ENCODE measurements around the gene AHSG. TPM values are rescaled to one million over a fixed set of nuclear protein-coding genes. Genes with fewer than 3 reads are reported as not detected.

AHSG gene
- total RNA-seq, 4 donors from 2014 or later: not detected

DNA sequence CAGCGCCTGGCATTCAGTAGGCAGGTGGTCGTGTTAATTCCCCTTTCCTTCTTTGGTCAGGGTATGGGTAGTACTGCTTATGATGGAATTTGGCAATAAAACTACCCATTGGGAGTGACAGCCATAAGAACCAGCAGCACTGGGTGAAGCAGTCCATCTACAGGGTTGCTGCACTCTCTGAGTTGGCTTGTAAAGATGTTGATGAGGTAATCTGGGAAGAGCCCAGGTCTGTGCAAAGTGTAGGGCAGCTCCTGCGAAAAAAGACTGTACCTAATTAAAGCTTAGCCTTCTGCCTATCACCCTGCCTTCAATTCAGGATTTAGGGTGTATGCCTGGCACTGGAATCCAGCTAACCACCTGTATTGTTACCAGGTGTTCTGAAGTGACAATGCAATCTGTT is 22.7 kb downstream of the AHSG start:
- Histone ChIP-seq H3K36me3 (no peaks in the 10 kb centered on the region), H3K9me3 (no peaks in the 10 kb centered on the region), H3K27ac (no peak overlapping the region), H3K27me3 (peaks cover 18% of the 10 kb centered on the region), H3K4me1 (no peaks in the 10 kb centered on the region), H3K4me3 (no peak overlapping the region)
- WGBS, 2 donors (ENCODE audit: low coverage in 1 of 2): 90% methylated on average over 2 to 3 of the region's 3 CpGs
- ATAC-seq: no peak
- no peak for TF ChIP-seq EP300 (IDR thresholded peaks at IDR 0.05)
- no peak for TF ChIP-seq POLR2A (IDR thresholded peaks at IDR 0.05)
- no peak for TF ChIP-seq POLR2AphosphoS5 (IDR thresholded peaks at IDR 0.05)
- TF ChIP-seq, protein P1, sequence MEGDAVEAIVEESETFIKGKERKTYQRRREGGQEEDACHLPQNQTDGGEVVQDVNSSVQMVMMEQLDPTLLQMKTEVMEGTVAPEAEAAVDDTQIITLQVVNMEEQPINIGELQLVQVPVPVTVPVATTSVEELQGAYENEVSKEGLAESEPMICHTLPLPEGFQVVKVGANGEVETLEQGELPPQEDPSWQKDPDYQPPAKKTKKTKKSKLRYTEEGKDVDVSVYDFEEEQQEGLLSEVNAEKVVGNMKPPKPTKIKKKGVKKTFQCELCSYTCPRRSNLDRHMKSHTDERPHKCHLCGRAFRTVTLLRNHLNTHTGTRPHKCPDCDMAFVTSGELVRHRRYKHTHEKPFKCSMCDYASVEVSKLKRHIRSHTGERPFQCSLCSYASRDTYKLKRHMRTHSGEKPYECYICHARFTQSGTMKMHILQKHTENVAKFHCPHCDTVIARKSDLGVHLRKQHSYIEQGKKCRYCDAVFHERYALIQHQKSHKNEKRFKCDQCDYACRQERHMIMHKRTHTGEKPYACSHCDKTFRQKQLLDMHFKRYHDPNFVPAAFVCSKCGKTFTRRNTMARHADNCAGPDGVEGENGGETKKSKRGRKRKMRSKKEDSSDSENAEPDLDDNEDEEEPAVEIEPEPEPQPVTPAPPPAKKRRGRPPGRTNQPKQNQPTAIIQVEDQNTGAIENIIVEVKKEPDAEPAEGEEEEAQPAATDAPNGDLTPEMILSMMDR (IDR thresholded peaks at IDR 0.05): no peak

GRCh38 chr3:186636536-186636935 is 23.7 kb downstream of the AHSG start:
- no peaks in the 10 kb centered on the region for H3K36me3 ChIP-seq
- peaks cover 18% of the 10 kb centered on the region for H3K27me3 ChIP-seq
- WGBS, 2 donors (ENCODE audit: low coverage in 1 of 2): 65 to 71% methylated on average over 7 of the region's 7 CpGs
- ATAC-seq: no peak
- no peaks in the 10 kb centered on the region for H3K9me3 ChIP-seq
- no peaks in the 10 kb centered on the region for H3K4me1 ChIP-seq
- no peak for TF ChIP-seq EP300 (IDR thresholded peaks at IDR 0.05)
- TF ChIP-seq, protein P1 (IDR thresholded peaks at IDR 0.05): no peak
- TF ChIP-seq POLR2AphosphoS5 (IDR thresholded peaks at IDR 0.05): no peak
- no peak for TF ChIP-seq POLR2A (IDR thresholded peaks at IDR 0.05)
- H3K4me3 ChIP-seq: no peak overlapping the region
- H3K27ac ChIP-seq: no peak overlapping the region

GRCh38 chr3:186637686-186638085 is 24.8 kb downstream of the AHSG start:
- no peak overlapping the region for H3K27ac ChIP-seq
- peaks cover 23% of the 10 kb centered on the region for H3K27me3 ChIP-seq
- H3K4me3 ChIP-seq: no peak overlapping the region
- no peak for ATAC-seq
- H3K4me1 ChIP-seq: no peaks in the 10 kb centered on the region
- 56 to 58% methylated on average over 2 of the region's 3 CpGs for WGBS, 2 donors (ENCODE audit: low coverage in 1 of 2)
- no peaks in the 10 kb centered on the region for H3K36me3 ChIP-seq
- H3K9me3 ChIP-seq: no peaks in the 10 kb centered on the region
- TF ChIP-seq, protein P1 (IDR thresholded peaks at IDR 0.05): no peak
- no peak for TF ChIP-seq EP300 (IDR thresholded peaks at IDR 0.05)

GRCh38 chr3:186638259-186638658 is 25.4 kb downstream of the AHSG start:
- no peak for TF ChIP-seq POLR2A (IDR thresholded peaks at IDR 0.05)
- Histone ChIP-seq H3K27me3 (peaks cover 27% of the 10 kb centered on the region), H3K4me1 (no peaks in the 10 kb centered on the region), H3K27ac (no peak overlapping the region), H3K4me3 (no peak overlapping the region), H3K9me3 (no peaks in the 10 kb centered on the region), H3K36me3 (no peaks in the 10 kb centered on the region)
- WGBS, 2 donors (ENCODE audit: low coverage in 1 of 2): 80 to 95% methylated on average over 2 of the region's 2 CpGs
- ATAC-seq: no peak

DNA sequence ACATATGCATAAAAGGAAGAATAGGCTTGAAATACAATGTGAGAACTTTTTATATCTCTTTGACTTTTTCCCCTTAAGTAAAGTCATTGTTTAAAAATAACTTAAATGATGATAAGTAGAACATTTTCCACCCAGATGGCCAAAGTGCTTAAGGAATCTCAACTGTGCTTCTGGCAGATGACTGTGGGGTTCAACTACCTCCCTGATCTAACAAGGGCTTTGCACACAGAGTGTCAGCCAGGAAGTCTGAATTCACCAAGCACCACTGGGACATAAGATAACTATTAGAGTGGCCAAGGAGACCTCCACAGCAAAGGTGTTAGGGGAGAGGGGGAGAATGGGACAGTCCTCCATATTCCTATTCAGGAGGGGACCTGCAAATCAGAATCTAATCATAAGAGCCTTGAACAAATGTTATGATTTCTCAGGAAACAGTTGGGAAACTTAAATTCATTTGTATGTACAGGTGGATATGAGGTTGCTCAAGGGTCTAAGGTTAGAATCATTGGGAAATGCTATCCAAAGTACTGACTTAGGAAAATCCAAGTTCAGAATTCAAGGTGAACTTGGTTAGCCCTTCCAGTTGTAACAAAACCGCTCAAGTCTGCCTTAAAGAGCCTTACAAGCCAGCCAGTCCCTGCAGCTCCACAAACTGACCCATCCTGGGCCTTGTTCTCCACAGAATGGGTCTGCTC is 27.1 kb downstream of the AHSG start, which contains the start of gene FETUB:
Gene FETUB (plus strand): TSS at position 622 of the 695 bp plus-strand sequence. CDS start 62 bp downstream, at position 684.
- Histone ChIP-seq H3K27me3 (peaks cover 36% of the 10 kb centered on the region), H3K36me3 (no peaks in the 10 kb centered on the region), H3K4me3 (no peak within 1 kb of the TSS), H3K4me1 (no peaks in the 10 kb centered on the region), H3K27ac (no peak within 1 kb of the TSS), H3K9me3 (no peaks in the 10 kb centered on the region)
- ATAC-seq: no peak
- no peak for TF ChIP-seq POLR2AphosphoS5 (IDR thresholded peaks at IDR 0.05)
- TF ChIP-seq, protein P1 (IDR thresholded peaks at IDR 0.05): no peak
- no peak for TF ChIP-seq POLR2A (IDR thresholded peaks at IDR 0.05)
- no peak for TF ChIP-seq EP300 (IDR thresholded peaks at IDR 0.05)
- 67 to 100% methylated on average over 1 of the region's 1 CpG for WGBS, 2 donors (ENCODE audit: low coverage in 1 of 2)
